ENCODE results near the gene C6orf141. TPM values are rescaled to one million over a fixed set of nuclear protein-coding genes. Genes with fewer than 3 reads are reported as not detected.

The C6orf141 gene
- total RNA-seq, 1 experiment from 2014 or later, result 40.1 TPM

GRCh38 chr6:49551866-49552129 is 1.3 kb downstream of the C6orf141 start:
- peak overlapping the region; percentile 63 to 99 (median 94); a peak in 6 of 7 replicates for H3K27ac Mint-ChIP-seq
- H4K8ac ChIP-seq (replicated peaks; ENCODE audit: insufficient read length, low read depth, low read length), result no peak overlapping the region

More at GRCh38 chr6:49551866-49552129, 1.3 kb downstream of the C6orf141 start:
- Histone ChIP-seq H2AK5ac (ENCODE audit: insufficient read length, low read length) (no peak overlapping the region), H2BK12ac (ENCODE audit: insufficient read length, low read depth, low read length) (no peak overlapping the region), H3T11ph (ENCODE audit: low read length) (no peak overlapping the region), H2AFZ (ENCODE audit: low read length) (no peak overlapping the region), H3K4me1 (ENCODE audit: insufficient read depth, low read length) (peaks cover 6% of the 10 kb centered on the region; the same call in 1 of the 2 replicates), H3K79me1 (ENCODE audit: insufficient read depth, low read depth, low read length, poor library complexity, severe bottlenecking) (no peaks in the 10 kb centered on the region), H3K23me2 (ENCODE audit: insufficient read length, low read depth, low read length, poor library complexity, severe bottlenecking) (peaks cover 14% of the 10 kb centered on the region), H4K20me1 (ENCODE audit: control insufficient read depth, insufficient read depth, insufficient read length) (no peaks in the 10 kb centered on the region), H2BK5ac (ENCODE audit: insufficient read length, low read length) (no peak overlapping the region), H3K56ac (ENCODE audit: insufficient read length, low read depth, low read length) (no peak overlapping the region), H3K9me3 (ENCODE audit: control insufficient read depth, low read depth, low read length) (no peaks in the 10 kb centered on the region), H2BK120ac (ENCODE audit: low read depth, low read length, poor library complexity, severe bottlenecking) (no peak overlapping the region), H3K23ac (ENCODE audit: insufficient read length, low read depth, low read length) (no peak overlapping the region), H2BK20ac (ENCODE audit: low read depth, low read length, poor library complexity, severe bottlenecking) (no peak overlapping the region), H3K4me2 (ENCODE audit: insufficient read depth, insufficient read length, low read length) (peak overlapping the region; percentile 84), H3K27me3 (ENCODE audit: insufficient read depth, low read length) (peaks cover 11% of the 10 kb centered on the region; the same call in 1 of the 2 replicates), H3K9ac (ENCODE audit: extremely low read depth, insufficient read length, low read length) (no peak overlapping the region), H3K4ac (ENCODE audit: low read depth, low read length) (no peak overlapping the region), H2BK15ac (ENCODE audit: low read depth, low read length) (no peak overlapping the region), H3K18ac (ENCODE audit: insufficient read length, low read depth, low read length) (no peak overlapping the region), H3K79me2 (ENCODE audit: insufficient read depth, low read length) (no peaks in the 10 kb centered on the region), H3K14ac (ENCODE audit: insufficient read depth, low read length) (no peak overlapping the region), H4K91ac (ENCODE audit: insufficient read length, low read depth, low read length) (no peak overlapping the region), H3K27ac (ENCODE audit: insufficient read length, low read depth, low read length) (no peak overlapping the region), H4K5ac (ENCODE audit: insufficient read length, low read depth, low read length) (no peak overlapping the region)
- TF ChIP-seq CTCF (conservative IDR thresholded peaks at IDR 0.05), result no peak
- Mint-ChIP-seq H3K9me3 (peaks cover 0 to 3% of the 10 kb centered on the region in 2 experiments; a peak in 2 of 5 replicates), H3K4me1 (peaks cover 51 to 65% of the 10 kb centered on the region in 2 experiments), H3K36me3 (ENCODE audit: insufficient read depth in 1 of 3, low read depth in 3 of 3) (peaks cover 7 to 40% (median 39%) of the 10 kb centered on the region in 3 experiments), H3K27me3 (ENCODE audit: low read depth) (peaks cover 53% of the 10 kb centered on the region), H3K4me3 (peak overlapping the region; percentile 75 to 86)
- WGBS (ENCODE audit: extremely low coverage, insufficient read length, low lambda C conversion rate), result no CpG with 5 or more reads among the region's 2 CpGs
- no peak for DNase-seq

All from H9 (cell line).